K562 (cell line): ENCODE results near the gene SCART1. TPM values are rescaled to one million over a fixed set of nuclear protein-coding genes. Genes with fewer than 3 reads are reported as not detected.

Source experiments
- ATAC-seq: fragments of 200-7000 bp; cut with Tn5 transposase; 3 replicates; pipeline ENCODE4 v1.9.1; 2020; ENCODE audit warnings: moderate library complexity
- BruUV-seq: library from RNA; stranded (reverse); fragments of 400-500 nt; replicated peaks from 2 replicates; lab custom pipeline; 2021; lab: Mats Ljungman, UMichigan
- CTCF ChIA-PET: fragments of 300-600 bp; formaldehyde crosslinking; extraction: SDS; loops from one replicate; lab custom pipeline; 2021; ENCODE audit warnings: low intra/inter-chr PET ratio; lab: Yijun Ruan, JAX
- POLR2A ChIA-PET: fragments of 300-600, 350-650 bp; sonication (Branson Sonifier 250); formaldehyde crosslinking; extraction: SDS; loops from one replicate; lab custom pipeline; 2021; ENCODE audit warnings: antibody characterized with exemption, inconsistent platforms; lab: Yijun Ruan, JAX
- DNase-seq, 4 experiments: peaks; one replicate each; pipeline versions ENCODE4 v3.0.0 to v3.0.0-alpha.2; 2011 to 2018; ENCODE audit warnings: low spot score in 3 of 4, mixed read lengths in 3 of 4; ENCODE audit errors: extremely low read depth in 1 of 4
- FAIRE-seq: peaks from 2 replicates; lab custom pipeline; 2011; peaks lifted over from hg19 to GRCh38; lab: Jason Lieb, UNC
- H2AFZ ChIP-seq: 2 replicates; pipeline ENCODE4 v1.6.0; 2011; ENCODE audit warnings: low read depth, low read length, control low read depth, inconsistent platforms
- H3K27ac ChIP-seq: fragments of 200-600 bp; 3 replicates; pipeline ENCODE4 v1.8.0; 2011; ENCODE audit warnings: low read depth, mild to moderate bottlenecking, control low read depth, inconsistent platforms, low read length, moderate library complexity, mixed read lengths; ENCODE audit errors: extremely low read depth
- H3K27me3 ChIP-seq, 2 experiments: fragments of 300-600 bp in 1 of 2; 2 replicates in 1 of 2; 3 replicates in 1 of 2; pipeline versions ENCODE4 v1.6.0 to v1.8.0; 2011; ENCODE audit warnings: inconsistent platforms in 2 of 2, low read length in 2 of 2, mild to moderate bottlenecking in 1 of 2, mixed read lengths in 1 of 2, moderate library complexity in 1 of 2; ENCODE audit not compliant: control insufficient read depth in 2 of 2, insufficient read depth in 2 of 2
- H3K36me3 ChIP-seq: fragments of 300-600 bp; 3 replicates; pipeline ENCODE4 v1.8.0; 2011; ENCODE audit warnings: mild to moderate bottlenecking, low read length, inconsistent platforms; ENCODE audit not compliant: control insufficient read depth, insufficient read depth
- H3K4me1 ChIP-seq, 2 experiments: fragments of 200-600 bp in 1 of 2; replicated peaks in 1 of 2; 2 replicates in 1 of 2; 3 replicates in 1 of 2; pipeline versions ENCODE4 v1.5.1 to v1.8.0; 2011; ENCODE audit warnings: inconsistent platforms in 2 of 2, low read length in 2 of 2, mild to moderate bottlenecking in 1 of 2, mixed read lengths in 1 of 2, moderate library complexity in 1 of 2; ENCODE audit not compliant: control insufficient read depth in 2 of 2, insufficient read depth in 2 of 2
- H3K4me2 ChIP-seq: 2 replicates; pipeline ENCODE4 v1.6.1; 2011; ENCODE audit warnings: low read length, control low read depth, inconsistent platforms, mixed read lengths; ENCODE audit not compliant: insufficient read depth
- H3K4me3 ChIP-seq: fragments of 200-600 bp; sonication (generic), shearing (Covaris generic); 2 replicates; pipeline ENCODE4 v1.5.1; 2016; ENCODE audit warnings: control low read depth, inconsistent platforms
- H3K79me2 ChIP-seq: fragments of 200-600 bp; 3 replicates; pipeline ENCODE4 v1.8.0; 2011; ENCODE audit warnings: low read length, inconsistent platforms; ENCODE audit not compliant: control insufficient read depth, insufficient read depth
- H3K9ac ChIP-seq, 2 experiments: 2 replicates each; pipeline versions ENCODE4 v1.6.0 to v1.6.1; 2011; ENCODE audit warnings: low read depth in 2 of 2, low read length in 2 of 2, control low read depth in 1 of 2, inconsistent platforms in 1 of 2, mild to moderate bottlenecking in 1 of 2, mixed read lengths in 1 of 2; ENCODE audit not compliant: insufficient read depth in 1 of 2
- H3K9me1 ChIP-seq: one replicate; pipeline ENCODE4 v1.6.0; 2011; ENCODE audit warnings: inconsistent platforms, mild to moderate bottlenecking, low read length, moderate library complexity; ENCODE audit not compliant: control insufficient read depth, insufficient read depth
- H3K9me3 ChIP-seq: replicated peaks from 2 replicates; pipeline ENCODE4 v1.5.1; 2011; ENCODE audit warnings: low read depth, low read length, inconsistent platforms; ENCODE audit not compliant: control insufficient read depth, insufficient read depth
- H4K20me1 ChIP-seq: replicated peaks from 2 replicates; pipeline ENCODE4 v1.6.1; 2011; ENCODE audit warnings: low read length, inconsistent platforms, mixed read lengths; ENCODE audit not compliant: control insufficient read depth, insufficient read depth
- CBFA2T3 ChIP-seq: fragments of 450-650 bp; IDR thresholded peaks from 2 replicates; pipeline ENCODE4 v1.6.1; 2017
- CHD4 ChIP-seq: fragments of 200-600 bp; sonication (generic); IDR thresholded peaks from 3 replicates; pipeline ENCODE4 v1.6.1; 2012; ENCODE audit warnings: low read depth, mild to moderate bottlenecking, mixed read lengths, low read length, inconsistent platforms; ENCODE audit not compliant: insufficient read depth, insufficient replicate concordance, poor library complexity, severe bottlenecking
- GTF2E2 ChIP-seq: fragments of 200-800 bp; sonication (Bioruptor generic); IDR thresholded peaks from 2 replicates; pipeline ENCODE4 v1.6.1; 2016; ENCODE audit warnings: missing genetic modification characterization, missing compliant biosample characterization
- MCM7 ChIP-seq, 2 experiments: fragments of 450-650 bp; IDR thresholded peaks; 2 replicates each; pipeline ENCODE4 v1.6.1; 2016 to 2018
- SMARCB1 ChIP-seq: IDR thresholded peaks from 2 replicates; pipeline ENCODE4 v1.6.1; 2011; ENCODE audit warnings: improper control_type of control experiment, low read depth; ENCODE audit not compliant: insufficient read length
- WGBS: fragments of 100-300 bp; shearing (Covaris generic); methylation state at CpG from one replicate; pipeline ENCODE4 v1.1.6; 2016; ENCODE audit warnings: low coverage, mixed read lengths; ENCODE audit not compliant: insufficient coverage; ENCODE audit errors: missing lambda C conversion rate; 5-methylcytosine and 5-hydroxymethylcytosine counted together
- in situ Hi-C: fragments of 300-500 bp; cut with MboI; formaldehyde crosslinking; loops from 4 replicates; pipeline ENCODE4 v1.15.0; 2018; ENCODE audit warnings: inconsistent platforms, mixed read lengths
- intact Hi-C: fragments of 100-400 bp; cut with micrococcal nuclease; formaldehyde crosslinking; loops from 2 replicates; pipeline ENCODE4 v1.14.2; 2022
- polyA plus RNA-seq, 8 experiments: library from polyadenylated mRNA; depleted of rRNA in 4 of 8; stranded (reverse) in 5 of 8; unstranded in 3 of 8; fragments of >200 nt; fragmentation: Nextera tagmentation in 2 of 8; fragmentation: Illumina TruSeq in 1 of 8; extraction: Ambion mirVana in 2 of 8; extraction: Trizol in 1 of 8; gene quantifications; 2 replicates each; pipeline versions ENCODE4 v1.2.1 to v1.2.3, GENCODE V29; 2011 to 2014; ENCODE audit warnings: inconsistent platforms in 1 of 8, missing spikeins in 1 of 8
- total RNA-seq, 7 experiments: library from RNA; depleted of rRNA in 6 of 7; stranded (reverse); fragments of >200 nt in 6 of 7; fragmentation: Illumina TruSeq in 2 of 7; extraction: Trizol in 2 of 7; gene quantifications; 2 replicates each; pipeline versions ENCODE4 v1.2.1 to v1.2.3, GENCODE V29; 2011 to 2021; ENCODE audit warnings: low replicate concordance in 1 of 7
- TF ChIP-seq, protein P1 (sequence below): fragments of 450-650 bp; formaldehyde crosslinking; IDR thresholded peaks from 2 replicates; pipeline ENCODE4 v1.4.0; 2020; ENCODE audit warnings: mild to moderate bottlenecking, moderate library complexity
- TF ChIP-seq, protein P2 (sequence below), 2 experiments: fragments of 450-650 bp in 1 of 2; sonication (generic) in 1 of 2; formaldehyde crosslinking in 1 of 2; IDR thresholded peaks; 2 replicates each; pipeline versions ENCODE4 v1.7.1 to v1.9.0; 2016 to 2022; ENCODE audit warnings: inconsistent platforms in 1 of 2, mild to moderate bottlenecking in 1 of 2, missing genetic modification reagents in 1 of 2

SCART1 gene
- total and polyA plus RNA-seq, 9 of the 15 experiments (the other 6 are each of a cell fraction or from before 2014, with no cell fraction given): 0.18 to 6.5 (median 4.5) TPM

DNA sequence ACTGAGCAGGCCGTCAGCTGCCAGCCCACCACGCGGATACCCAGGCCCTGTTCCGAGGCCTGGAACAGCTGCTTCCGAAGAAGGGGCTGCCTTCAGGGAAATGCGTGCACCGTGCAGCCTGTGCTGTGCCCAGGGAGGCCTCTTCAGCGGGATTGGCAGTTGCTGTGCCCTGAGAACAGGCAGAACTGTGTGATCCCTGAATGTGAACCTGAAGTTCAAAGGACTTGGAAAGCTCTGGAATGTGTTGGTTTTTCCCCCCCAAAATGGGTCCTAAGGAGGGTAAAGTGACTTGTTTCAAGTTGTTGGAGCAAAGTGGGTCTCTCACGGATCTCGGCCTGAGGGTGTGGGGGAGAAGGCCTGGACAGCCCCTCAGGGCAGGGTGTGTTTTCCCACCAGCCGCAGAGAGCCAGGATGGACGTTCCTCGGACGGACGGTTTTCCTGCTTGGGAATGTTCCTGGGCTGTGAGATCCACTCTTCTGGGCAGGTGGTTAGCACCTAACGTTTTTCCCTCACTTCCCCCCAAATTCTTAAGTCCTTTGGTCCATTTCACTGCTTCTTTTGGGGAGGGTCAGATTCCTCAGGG lies 31.4 kb upstream of the SCART1 start (continued):
- TF ChIP-seq, protein P1, sequence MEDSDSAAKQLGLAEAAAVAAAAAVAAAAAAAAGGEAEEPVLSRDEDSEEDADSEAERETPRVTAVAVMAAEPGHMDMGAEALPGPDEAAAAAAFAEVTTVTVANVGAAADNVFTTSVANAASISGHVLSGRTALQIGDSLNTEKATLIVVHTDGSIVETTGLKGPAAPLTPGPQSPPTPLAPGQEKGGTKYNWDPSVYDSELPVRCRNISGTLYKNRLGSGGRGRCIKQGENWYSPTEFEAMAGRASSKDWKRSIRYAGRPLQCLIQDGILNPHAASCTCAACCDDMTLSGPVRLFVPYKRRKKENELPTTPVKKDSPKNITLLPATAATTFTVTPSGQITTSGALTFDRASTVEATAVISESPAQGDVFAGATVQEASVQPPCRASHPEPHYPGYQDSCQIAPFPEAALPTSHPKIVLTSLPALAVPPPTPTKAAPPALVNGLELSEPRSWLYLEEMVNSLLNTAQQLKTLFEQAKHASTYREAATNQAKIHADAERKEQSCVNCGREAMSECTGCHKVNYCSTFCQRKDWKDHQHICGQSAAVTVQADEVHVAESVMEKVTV: no peak
- TF ChIP-seq, all 486 proteins: peak for 0

DNA sequence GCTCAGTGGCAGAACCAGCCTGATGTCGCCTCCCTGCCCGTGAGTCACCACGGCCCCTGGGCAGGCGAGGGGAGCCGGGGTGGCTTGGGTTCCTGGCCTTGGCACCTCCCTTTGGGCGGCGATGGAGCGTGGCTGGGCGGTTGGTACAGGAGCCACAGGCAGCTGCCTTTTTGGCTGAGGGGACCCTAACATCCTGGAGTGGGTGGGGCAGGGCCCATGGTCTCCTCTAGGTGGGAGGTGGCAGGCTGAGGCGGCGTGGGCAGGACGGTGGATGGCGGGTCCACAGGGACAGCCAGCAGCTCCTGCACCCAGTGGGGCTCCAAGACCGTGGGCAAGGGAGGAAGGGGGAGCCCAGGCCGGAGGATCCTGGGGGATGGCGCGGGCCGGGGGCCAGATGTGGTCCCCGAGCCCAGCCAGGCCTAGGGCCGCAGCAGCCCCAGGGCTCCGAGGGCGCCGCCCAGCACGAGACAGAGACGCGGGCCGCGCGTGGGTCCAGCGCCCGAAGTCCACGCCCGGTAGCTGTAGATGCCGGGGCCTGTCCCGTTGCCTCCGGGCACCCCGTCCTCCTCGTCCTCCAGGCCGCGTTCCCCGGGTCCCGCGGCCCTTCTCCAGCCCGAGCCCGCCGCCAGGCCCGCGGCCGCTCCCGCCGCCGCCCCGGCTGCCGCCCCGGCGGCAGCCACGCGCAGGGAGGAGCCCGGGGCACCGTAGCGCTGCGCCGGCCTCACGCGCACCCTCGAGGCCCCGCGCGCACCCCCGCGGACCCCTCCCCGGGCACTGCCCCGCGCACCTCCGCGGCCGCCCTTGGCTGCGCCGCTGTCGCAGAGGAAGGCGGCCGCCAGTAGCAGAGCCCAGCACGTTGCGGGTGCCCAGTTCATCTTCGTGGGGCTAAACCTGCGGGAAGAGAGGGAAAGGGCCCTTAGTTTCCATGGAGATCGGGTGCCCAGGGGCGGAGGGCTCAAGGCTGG lies 30.7 kb upstream of the SCART1 start:
- no peak overlapping the region for H3K27ac ChIP-seq
- ChIA-PET POLR2A (no interaction called here), CTCF (no interaction called here)
- intact Hi-C loops (no loop called here), in situ Hi-C loops (no loop called here)
- ATAC-seq (no peak), DNase-seq (no peak), FAIRE-seq (no peak)
- no peaks in the 10 kb centered on the region for H4K20me1 ChIP-seq
- H2AFZ ChIP-seq: no peak overlapping the region
- H3K9me1 ChIP-seq: no peaks in the 10 kb centered on the region
- H3K27me3 ChIP-seq: no peaks in the 10 kb centered on the region
- no peaks in the 10 kb centered on the region for H3K79me2 ChIP-seq
- no peak overlapping the region for H3K9ac ChIP-seq
- no TSS peak for BruUV-seq
- H3K4me2 ChIP-seq: no peak overlapping the region
- H3K4me1 ChIP-seq: no peaks in the 10 kb centered on the region
- no peaks in the 10 kb centered on the region for H3K36me3 ChIP-seq
- H3K4me3 ChIP-seq: no peak overlapping the region
- H3K9me3 ChIP-seq: no peaks in the 10 kb centered on the region
- 95% methylated on average over 12 of the region's 88 CpGs for WGBS
- TF ChIP-seq, protein P2, sequence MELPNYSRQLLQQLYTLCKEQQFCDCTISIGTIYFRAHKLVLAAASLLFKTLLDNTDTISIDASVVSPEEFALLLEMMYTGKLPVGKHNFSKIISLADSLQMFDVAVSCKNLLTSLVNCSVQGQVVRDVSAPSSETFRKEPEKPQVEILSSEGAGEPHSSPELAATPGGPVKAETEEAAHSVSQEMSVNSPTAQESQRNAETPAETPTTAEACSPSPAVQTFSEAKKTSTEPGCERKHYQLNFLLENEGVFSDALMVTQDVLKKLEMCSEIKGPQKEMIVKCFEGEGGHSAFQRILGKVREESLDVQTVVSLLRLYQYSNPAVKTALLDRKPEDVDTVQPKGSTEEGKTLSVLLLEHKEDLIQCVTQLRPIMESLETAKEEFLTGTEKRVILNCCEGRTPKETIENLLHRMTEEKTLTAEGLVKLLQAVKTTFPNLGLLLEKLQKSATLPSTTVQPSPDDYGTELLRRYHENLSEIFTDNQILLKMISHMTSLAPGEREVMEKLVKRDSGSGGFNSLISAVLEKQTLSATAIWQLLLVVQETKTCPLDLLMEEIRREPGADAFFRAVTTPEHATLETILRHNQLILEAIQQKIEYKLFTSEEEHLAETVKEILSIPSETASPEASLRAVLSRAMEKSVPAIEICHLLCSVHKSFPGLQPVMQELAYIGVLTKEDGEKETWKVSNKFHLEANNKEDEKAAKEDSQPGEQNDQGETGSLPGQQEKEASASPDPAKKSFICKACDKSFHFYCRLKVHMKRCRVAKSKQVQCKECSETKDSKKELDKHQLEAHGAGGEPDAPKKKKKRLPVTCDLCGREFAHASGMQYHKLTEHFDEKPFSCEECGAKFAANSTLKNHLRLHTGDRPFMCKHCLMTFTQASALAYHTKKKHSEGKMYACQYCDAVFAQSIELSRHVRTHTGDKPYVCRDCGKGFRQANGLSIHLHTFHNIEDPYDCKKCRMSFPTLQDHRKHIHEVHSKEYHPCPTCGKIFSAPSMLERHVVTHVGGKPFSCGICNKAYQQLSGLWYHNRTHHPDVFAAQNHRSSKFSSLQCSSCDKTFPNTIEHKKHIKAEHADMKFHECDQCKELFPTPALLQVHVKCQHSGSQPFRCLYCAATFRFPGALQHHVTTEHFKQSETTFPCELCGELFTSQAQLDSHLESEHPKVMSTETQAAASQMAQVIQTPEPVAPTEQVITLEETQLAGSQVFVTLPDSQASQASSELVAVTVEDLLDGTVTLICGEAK (IDR thresholded peaks at IDR 0.05): no peak
- TF ChIP-seq, protein P2 (CRISPR knock-in tag; IDR thresholded peaks at IDR 0.05): no peak
- no peak for TF ChIP-seq CHD4
- no peak for TF ChIP-seq MCM7 (IDR thresholded peaks at IDR 0.05)
- TF ChIP-seq CBFA2T3: no peak
- no peak for TF ChIP-seq GTF2E2 (tag)
- TF ChIP-seq SMARCB1: no peak
